ENCODE measurements around the gene PMM2.

DNA sequence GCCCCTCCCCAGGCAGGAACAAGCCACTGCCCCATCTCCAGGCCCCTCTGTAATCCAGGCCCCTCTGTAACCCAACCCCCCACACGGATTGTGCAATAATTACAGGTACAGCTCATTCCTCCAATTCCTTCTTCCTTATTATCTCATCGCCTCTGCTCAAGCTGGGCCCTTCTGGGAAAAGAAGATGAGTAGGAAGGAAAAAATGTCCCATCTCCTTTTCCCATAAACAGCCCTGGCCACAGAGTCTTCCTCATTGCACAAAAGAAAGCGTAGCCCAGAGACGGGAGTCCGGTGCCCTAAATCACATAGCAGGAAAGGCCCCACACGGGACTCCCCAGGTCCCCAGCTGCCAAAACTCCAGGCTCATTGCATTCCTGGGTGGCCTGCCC, 80.9 kb downstream of the PMM2 start:
- TF ChIP-seq, protein P1, sequence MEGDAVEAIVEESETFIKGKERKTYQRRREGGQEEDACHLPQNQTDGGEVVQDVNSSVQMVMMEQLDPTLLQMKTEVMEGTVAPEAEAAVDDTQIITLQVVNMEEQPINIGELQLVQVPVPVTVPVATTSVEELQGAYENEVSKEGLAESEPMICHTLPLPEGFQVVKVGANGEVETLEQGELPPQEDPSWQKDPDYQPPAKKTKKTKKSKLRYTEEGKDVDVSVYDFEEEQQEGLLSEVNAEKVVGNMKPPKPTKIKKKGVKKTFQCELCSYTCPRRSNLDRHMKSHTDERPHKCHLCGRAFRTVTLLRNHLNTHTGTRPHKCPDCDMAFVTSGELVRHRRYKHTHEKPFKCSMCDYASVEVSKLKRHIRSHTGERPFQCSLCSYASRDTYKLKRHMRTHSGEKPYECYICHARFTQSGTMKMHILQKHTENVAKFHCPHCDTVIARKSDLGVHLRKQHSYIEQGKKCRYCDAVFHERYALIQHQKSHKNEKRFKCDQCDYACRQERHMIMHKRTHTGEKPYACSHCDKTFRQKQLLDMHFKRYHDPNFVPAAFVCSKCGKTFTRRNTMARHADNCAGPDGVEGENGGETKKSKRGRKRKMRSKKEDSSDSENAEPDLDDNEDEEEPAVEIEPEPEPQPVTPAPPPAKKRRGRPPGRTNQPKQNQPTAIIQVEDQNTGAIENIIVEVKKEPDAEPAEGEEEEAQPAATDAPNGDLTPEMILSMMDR (IDR thresholded peaks at IDR 0.05): no peak
- no peak for TF ChIP-seq POLR2A (IDR thresholded peaks at IDR 0.05)

Data from adrenal gland (tissue), 5 donors.